Ishikawa (cell line): ENCODE measurements around the gene PIANP.

Experiments used
- CEBPB ChIP-seq: IDR thresholded peaks from 2 replicates; pipeline ENCODE4 v1.6.1; 2012
- CREB1 ChIP-seq: IDR thresholded peaks from 2 replicates; pipeline ENCODE4 v1.6.1; 2012; ENCODE audit warnings: low read depth
- EGR1 ChIP-seq: IDR thresholded peaks from 2 replicates; pipeline ENCODE4 v1.6.1; 2012
- EP300 ChIP-seq: IDR thresholded peaks from 2 replicates; pipeline ENCODE4 v1.6.1; 2012; ENCODE audit warnings: borderline replicate concordance
- FOXM1 ChIP-seq: IDR thresholded peaks from 2 replicates; pipeline ENCODE4 v1.6.1; 2012; ENCODE audit warnings: low read depth, borderline replicate concordance
- MAX ChIP-seq: IDR thresholded peaks from 2 replicates; pipeline ENCODE4 v1.6.1; 2012
- RAD21 ChIP-seq: IDR thresholded peaks from 2 replicates; pipeline ENCODE4 v1.6.1; 2012; ENCODE audit warnings: low read depth
- TAF1 ChIP-seq: IDR thresholded peaks from 2 replicates; pipeline ENCODE4 v1.6.1; 2012; ENCODE audit warnings: low read depth, mild to moderate bottlenecking
- TCF12 ChIP-seq: IDR thresholded peaks from 2 replicates; pipeline ENCODE4 v1.6.1; 2012; ENCODE audit warnings: low read depth
- TEAD4 ChIP-seq: IDR thresholded peaks from 2 replicates; pipeline ENCODE4 v1.6.1; 2012
- YY1 ChIP-seq: IDR thresholded peaks from 2 replicates; pipeline ENCODE4 v1.6.1; 2012; ENCODE audit warnings: low read depth
- ZBTB7A ChIP-seq: IDR thresholded peaks from 2 replicates; pipeline ENCODE4 v1.6.1; 2012; ENCODE audit warnings: low read depth
- TF ChIP-seq, protein P1 (sequence below): IDR thresholded peaks from 2 replicates; pipeline ENCODE4 v1.6.1; 2012; ENCODE audit warnings: low read depth, mild to moderate bottlenecking
- TF ChIP-seq, protein P2 (sequence below): IDR thresholded peaks from 2 replicates; pipeline ENCODE4 v1.6.1; 2012

The PIANP gene

DNA sequence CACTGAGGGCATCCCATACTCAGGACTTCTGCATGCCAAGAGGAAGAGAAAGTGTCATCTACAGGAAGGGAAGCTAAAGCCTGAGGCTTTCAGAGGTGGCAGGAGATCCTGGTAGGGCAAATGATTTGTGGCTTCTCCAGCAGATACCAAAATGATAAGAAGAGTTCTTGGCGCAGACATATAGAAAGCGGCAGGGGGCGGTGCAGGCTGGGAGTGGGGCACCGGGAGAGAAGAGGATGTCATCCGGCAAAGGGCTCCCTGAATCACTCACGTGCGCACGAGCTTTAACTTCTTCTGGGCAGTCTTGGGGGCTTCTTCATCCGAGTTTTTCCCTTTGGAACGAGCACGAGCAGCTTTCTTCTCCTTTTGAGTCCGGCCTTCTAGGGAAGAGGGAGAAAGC is 48.2 kb downstream of the PIANP start:
- TF ChIP-seq TCF12 (no peak), TEAD4 (no peak), EGR1 (no peak), CREB1 (no peak), ZBTB7A (no peak), CEBPB (no peak), FOXM1 (no peak), TAF1 (no peak), RAD21 (no peak)
- TF ChIP-seq, protein P1, sequence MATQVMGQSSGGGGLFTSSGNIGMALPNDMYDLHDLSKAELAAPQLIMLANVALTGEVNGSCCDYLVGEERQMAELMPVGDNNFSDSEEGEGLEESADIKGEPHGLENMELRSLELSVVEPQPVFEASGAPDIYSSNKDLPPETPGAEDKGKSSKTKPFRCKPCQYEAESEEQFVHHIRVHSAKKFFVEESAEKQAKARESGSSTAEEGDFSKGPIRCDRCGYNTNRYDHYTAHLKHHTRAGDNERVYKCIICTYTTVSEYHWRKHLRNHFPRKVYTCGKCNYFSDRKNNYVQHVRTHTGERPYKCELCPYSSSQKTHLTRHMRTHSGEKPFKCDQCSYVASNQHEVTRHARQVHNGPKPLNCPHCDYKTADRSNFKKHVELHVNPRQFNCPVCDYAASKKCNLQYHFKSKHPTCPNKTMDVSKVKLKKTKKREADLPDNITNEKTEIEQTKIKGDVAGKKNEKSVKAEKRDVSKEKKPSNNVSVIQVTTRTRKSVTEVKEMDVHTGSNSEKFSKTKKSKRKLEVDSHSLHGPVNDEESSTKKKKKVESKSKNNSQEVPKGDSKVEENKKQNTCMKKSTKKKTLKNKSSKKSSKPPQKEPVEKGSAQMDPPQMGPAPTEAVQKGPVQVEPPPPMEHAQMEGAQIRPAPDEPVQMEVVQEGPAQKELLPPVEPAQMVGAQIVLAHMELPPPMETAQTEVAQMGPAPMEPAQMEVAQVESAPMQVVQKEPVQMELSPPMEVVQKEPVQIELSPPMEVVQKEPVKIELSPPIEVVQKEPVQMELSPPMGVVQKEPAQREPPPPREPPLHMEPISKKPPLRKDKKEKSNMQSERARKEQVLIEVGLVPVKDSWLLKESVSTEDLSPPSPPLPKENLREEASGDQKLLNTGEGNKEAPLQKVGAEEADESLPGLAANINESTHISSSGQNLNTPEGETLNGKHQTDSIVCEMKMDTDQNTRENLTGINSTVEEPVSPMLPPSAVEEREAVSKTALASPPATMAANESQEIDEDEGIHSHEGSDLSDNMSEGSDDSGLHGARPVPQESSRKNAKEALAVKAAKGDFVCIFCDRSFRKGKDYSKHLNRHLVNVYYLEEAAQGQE = no peak

DNA sequence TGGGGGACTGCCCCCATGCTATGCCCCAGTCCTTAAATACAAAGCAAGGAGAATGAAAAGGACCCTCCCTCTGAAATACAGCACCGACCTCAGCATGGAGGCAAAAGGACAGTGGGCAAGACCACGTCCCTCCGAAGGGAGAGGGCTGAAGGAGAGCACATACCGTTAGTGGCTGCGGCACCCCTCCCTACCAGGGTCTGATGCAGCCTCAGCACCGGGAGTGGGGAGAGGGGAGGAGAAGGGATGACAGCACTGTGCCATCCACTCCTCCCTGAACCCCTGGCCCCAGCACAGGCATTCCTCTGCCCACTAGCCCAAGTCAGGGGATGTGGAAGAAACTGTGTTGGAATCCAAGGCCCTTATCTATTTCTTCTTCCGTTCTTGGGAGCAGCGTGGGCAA is 49.8 kb downstream of the PIANP start:
- TF ChIP-seq TEAD4 (no peak), EP300 (no peak), FOXM1 (no peak), TAF1 (no peak), EGR1 (no peak)
- TF ChIP-seq, protein P2, sequence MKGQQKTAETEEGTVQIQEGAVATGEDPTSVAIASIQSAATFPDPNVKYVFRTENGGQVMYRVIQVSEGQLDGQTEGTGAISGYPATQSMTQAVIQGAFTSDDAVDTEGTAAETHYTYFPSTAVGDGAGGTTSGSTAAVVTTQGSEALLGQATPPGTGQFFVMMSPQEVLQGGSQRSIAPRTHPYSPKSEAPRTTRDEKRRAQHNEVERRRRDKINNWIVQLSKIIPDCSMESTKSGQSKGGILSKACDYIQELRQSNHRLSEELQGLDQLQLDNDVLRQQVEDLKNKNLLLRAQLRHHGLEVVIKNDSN = no peak
- TF ChIP-seq, protein P1 = no peak

DNA sequence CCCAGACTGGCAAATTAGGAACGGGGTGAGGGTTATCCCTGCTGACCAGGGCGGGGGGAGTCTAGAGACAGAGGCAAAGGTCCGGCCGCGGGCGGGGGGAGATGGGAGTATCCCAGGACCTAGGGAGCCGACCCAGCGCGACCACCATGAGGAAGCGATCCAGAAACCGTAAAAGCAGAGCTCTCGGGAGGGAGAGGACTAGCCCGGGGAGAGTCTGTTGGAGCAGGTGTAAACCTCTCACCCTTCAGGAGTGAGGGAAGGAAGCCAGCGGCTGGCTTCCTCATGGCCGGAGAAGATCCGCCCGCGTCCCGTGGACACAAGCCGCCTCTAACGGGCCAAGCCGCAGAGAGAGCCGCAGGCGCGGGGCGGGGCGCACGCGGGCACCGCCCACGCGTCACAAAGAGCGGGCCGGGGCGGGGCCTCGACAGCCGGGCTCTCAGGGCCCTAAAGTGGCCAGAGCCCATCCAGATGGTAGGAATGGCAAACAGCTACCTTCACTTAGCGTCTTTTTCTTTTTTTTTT is 53.5 kb downstream of the PIANP start, which contains the start of gene ACRBP:
TSS of gene ACRBP (minus strand) at position 350 of the 522 bp plus-strand sequence. CDS start at position 284, 66 bp downstream.
- TF ChIP-seq ZBTB7A = no peak
- 0 out of 2 replicates have a peak, but pooled peaks have one; percentile 11 for TF ChIP-seq MAX
- peak; percentile 71 for TF ChIP-seq EGR1

- TF ChIP-seq ZBTB7A (no peak), TEAD4 (no peak)
These were observed 54.1 kb downstream of the PIANP start for GRCh38 chr12:6646276-6647082.

DNA sequence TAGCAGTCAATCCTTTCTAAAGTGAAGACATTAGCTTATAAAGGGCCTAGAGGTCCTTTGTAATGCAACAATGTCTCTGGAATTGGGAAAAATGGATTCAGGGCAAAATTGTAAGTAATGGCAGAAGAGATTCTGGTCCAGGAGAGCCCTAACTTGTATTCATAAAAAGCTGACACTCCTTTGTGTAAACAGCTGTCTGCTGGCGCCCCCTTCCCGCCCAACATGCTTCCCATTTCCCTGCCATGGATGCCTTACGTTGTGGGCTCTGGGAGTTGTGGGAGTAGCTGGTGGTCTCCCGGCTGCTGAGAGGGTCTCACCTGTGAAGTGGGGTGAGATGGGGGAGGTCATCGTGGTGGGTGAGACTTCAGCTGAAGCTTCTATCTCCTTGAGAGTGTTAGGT is 55.7 kb downstream of the PIANP start:
- TF ChIP-seq CEBPB (no peak), TEAD4 (no peak), FOXM1 (no peak), RAD21 (peak; percentile 43), YY1 (no peak)

- TF ChIP-seq, protein P1 = no peak
These were observed 56.4 kb downstream of the PIANP start for GRCh38 chr12:6644257-6644596.
